NCI-H1105 treated with DMSO at 0.1 percent for 48 hours (cell line): ENCODE measurements around the gene ZNF487.
A peak's percentile ranks its signal among the peaks of the same experiment; 100 is the strongest.
"Not testable (repeated sequence)": the region's sequence is repeated elsewhere in the genome, so short reads cannot be mapped to it uniquely, and the experiment has no call there.

ENCODE experiments used
- DNase-seq: peaks from one replicate; lab custom pipeline; 2025; lab: John Stamatoyannopoulos, UW

ZNF487 gene

GRCh38 chr10:43436291-43437140 lies at the start of gene ZNF487:
Gene ZNF487 (plus strand): TSS chr10:43437111. CDS start chr10:43475814, 38,703 bp downstream.
- DNase-seq, result peak; percentile 60

GRCh38 chr10:43387678-43388032 lies 49.3 kb upstream of the ZNF487 start:
- no peak for DNase-seq

GRCh38 chr10:43389867-43390266 lies 47.0 kb upstream of the ZNF487 start:
- no peak for DNase-seq

- DNase-seq, result no peak
These were observed 46.6 kb upstream of the ZNF487 start for GRCh38 chr10:43390333-43390732.

GRCh38 chr10:43390759-43391158 lies 46.2 kb upstream of the ZNF487 start:
- no peak for DNase-seq

GRCh38 chr10:43391496-43391895 lies 45.4 kb upstream of the ZNF487 start:
- DNase-seq, result no peak

GRCh38 chr10:43392748-43393147 lies 44.2 kb upstream of the ZNF487 start:
- DNase-seq, result no peak

- DNase-seq, result not testable (repeated sequence)
These were observed 43.7 kb upstream of the ZNF487 start for GRCh38 chr10:43393186-43393585.

GRCh38 chr10:43393606-43394360 lies 43.1 kb upstream of the ZNF487 start:
- no peak for DNase-seq

- no peak for DNase-seq
These were observed 42.0 kb upstream of the ZNF487 start for GRCh38 chr10:43394868-43395267.

- peak; percentile 11 for DNase-seq
These were observed 41.3 kb upstream of the ZNF487 start for GRCh38 chr10:43395571-43396060.

GRCh38 chr10:43396061-43396927 lies 40.6 kb upstream of the ZNF487 start:
- peak; percentile 64 for DNase-seq

- DNase-seq, result peak; percentile 72
These were observed 39.8 kb upstream of the ZNF487 start for GRCh38 chr10:43396928-43397624.

GRCh38 chr10:43398939-43399319 lies 38.0 kb upstream of the ZNF487 start:
- DNase-seq, result no peak

- no peak for DNase-seq
These were observed 37.3 kb upstream of the ZNF487 start for GRCh38 chr10:43399320-43400310.

- no peak for DNase-seq
These were observed 35.3 kb upstream of the ZNF487 start for GRCh38 chr10:43401627-43402026.

- no peak for DNase-seq
These were observed 34.7 kb upstream of the ZNF487 start for GRCh38 chr10:43402176-43402575.

GRCh38 chr10:43402880-43403452 lies 33.9 kb upstream of the ZNF487 start:
- DNase-seq, result no peak

GRCh38 chr10:43403911-43404703 lies 32.8 kb upstream of the ZNF487 start:
- no peak for DNase-seq
